K562 (cell line): Measurements from ENCODE around the gene CCL11. TPM values are rescaled to one million over a fixed set of nuclear protein-coding genes. Genes with fewer than 3 reads are reported as not detected.

Experiments used
- ATAC-seq: fragments of 200-7000 bp; cut with Tn5 transposase; 3 replicates; pipeline ENCODE4 v1.9.1; 2020; ENCODE audit warnings: moderate library complexity
- BruUV-seq: library from RNA; stranded (reverse); fragments of 400-500 nt; replicated peaks from 2 replicates; lab custom pipeline; 2021; lab: Mats Ljungman, UMichigan
- CTCF ChIA-PET: fragments of 300-600 bp; formaldehyde crosslinking; extraction: SDS; loops from one replicate; lab custom pipeline; 2021; ENCODE audit warnings: low intra/inter-chr PET ratio; lab: Yijun Ruan, JAX
- POLR2A ChIA-PET: fragments of 300-600, 350-650 bp; sonication (Branson Sonifier 250); formaldehyde crosslinking; extraction: SDS; loops from one replicate; lab custom pipeline; 2021; ENCODE audit warnings: antibody characterized with exemption, inconsistent platforms; lab: Yijun Ruan, JAX
- DNase-seq, 4 experiments: peaks; one replicate each; pipeline versions ENCODE4 v3.0.0 to v3.0.0-alpha.2; 2011 to 2018; ENCODE audit warnings: low spot score in 3 of 4, mixed read lengths in 3 of 4; ENCODE audit errors: extremely low read depth in 1 of 4
- FAIRE-seq: peaks from 2 replicates; lab custom pipeline; 2011; peaks lifted over from hg19 to GRCh38; lab: Jason Lieb, UNC
- H2AFZ ChIP-seq: 2 replicates; pipeline ENCODE4 v1.6.0; 2011; ENCODE audit warnings: low read depth, low read length, control low read depth, inconsistent platforms
- H3K27ac ChIP-seq: fragments of 200-600 bp; 3 replicates; pipeline ENCODE4 v1.8.0; 2011; ENCODE audit warnings: low read depth, mild to moderate bottlenecking, control low read depth, inconsistent platforms, low read length, moderate library complexity, mixed read lengths; ENCODE audit errors: extremely low read depth
- H3K27me3 ChIP-seq, 2 experiments: fragments of 300-600 bp in 1 of 2; 2 replicates in 1 of 2; 3 replicates in 1 of 2; pipeline versions ENCODE4 v1.6.0 to v1.8.0; 2011; ENCODE audit warnings: inconsistent platforms in 2 of 2, low read length in 2 of 2, mild to moderate bottlenecking in 1 of 2, mixed read lengths in 1 of 2, moderate library complexity in 1 of 2; ENCODE audit not compliant: control insufficient read depth in 2 of 2, insufficient read depth in 2 of 2
- H3K36me3 ChIP-seq: fragments of 300-600 bp; 3 replicates; pipeline ENCODE4 v1.8.0; 2011; ENCODE audit warnings: mild to moderate bottlenecking, low read length, inconsistent platforms; ENCODE audit not compliant: control insufficient read depth, insufficient read depth
- H3K4me1 ChIP-seq, 2 experiments: fragments of 200-600 bp in 1 of 2; replicated peaks in 1 of 2; 2 replicates in 1 of 2; 3 replicates in 1 of 2; pipeline versions ENCODE4 v1.5.1 to v1.8.0; 2011; ENCODE audit warnings: inconsistent platforms in 2 of 2, low read length in 2 of 2, mild to moderate bottlenecking in 1 of 2, mixed read lengths in 1 of 2, moderate library complexity in 1 of 2; ENCODE audit not compliant: control insufficient read depth in 2 of 2, insufficient read depth in 2 of 2
- H3K4me2 ChIP-seq: 2 replicates; pipeline ENCODE4 v1.6.1; 2011; ENCODE audit warnings: low read length, control low read depth, inconsistent platforms, mixed read lengths; ENCODE audit not compliant: insufficient read depth
- H3K4me3 ChIP-seq: fragments of 200-600 bp; sonication (generic), shearing (Covaris generic); 2 replicates; pipeline ENCODE4 v1.5.1; 2016; ENCODE audit warnings: control low read depth, inconsistent platforms
- H3K79me2 ChIP-seq: fragments of 200-600 bp; 3 replicates; pipeline ENCODE4 v1.8.0; 2011; ENCODE audit warnings: low read length, inconsistent platforms; ENCODE audit not compliant: control insufficient read depth, insufficient read depth
- H3K9ac ChIP-seq, 2 experiments: 2 replicates each; pipeline versions ENCODE4 v1.6.0 to v1.6.1; 2011; ENCODE audit warnings: low read depth in 2 of 2, low read length in 2 of 2, control low read depth in 1 of 2, inconsistent platforms in 1 of 2, mild to moderate bottlenecking in 1 of 2, mixed read lengths in 1 of 2; ENCODE audit not compliant: insufficient read depth in 1 of 2
- H3K9me1 ChIP-seq: one replicate; pipeline ENCODE4 v1.6.0; 2011; ENCODE audit warnings: inconsistent platforms, mild to moderate bottlenecking, low read length, moderate library complexity; ENCODE audit not compliant: control insufficient read depth, insufficient read depth
- H3K9me3 ChIP-seq: replicated peaks from 2 replicates; pipeline ENCODE4 v1.5.1; 2011; ENCODE audit warnings: low read depth, low read length, inconsistent platforms; ENCODE audit not compliant: control insufficient read depth, insufficient read depth
- H4K20me1 ChIP-seq: replicated peaks from 2 replicates; pipeline ENCODE4 v1.6.1; 2011; ENCODE audit warnings: low read length, inconsistent platforms, mixed read lengths; ENCODE audit not compliant: control insufficient read depth, insufficient read depth
- MYNN ChIP-seq, 2 experiments: sonication (generic); formaldehyde crosslinking in 1 of 2; IDR thresholded peaks; 2 replicates each; pipeline versions ENCODE4 v1.5.0 to v1.6.1; 2016 to 2020; ENCODE audit warnings: antibody characterized with exemption in 1 of 2, missing genetic modification reagents in 1 of 2
- SREBF2 ChIP-seq: sonication (generic); formaldehyde crosslinking; IDR thresholded peaks from 2 replicates; pipeline ENCODE4 v1.4.0; 2020; ENCODE audit warnings: mild to moderate bottlenecking, missing genetic modification reagents
- TARDBP ChIP-seq: fragments of 450-650 bp; IDR thresholded peaks from 2 replicates; pipeline ENCODE4 v1.6.1; 2016
- ZBTB33 ChIP-seq: sonication (generic); formaldehyde crosslinking; IDR thresholded peaks from 2 replicates; pipeline ENCODE4 v1.8.1; 2023; ENCODE audit warnings: mild to moderate bottlenecking, missing genetic modification reagents
- ZNF785 ChIP-seq: fragments of 250-450 bp; sonication (Bioruptor Pico); IDR thresholded peaks from 2 replicates; pipeline ENCODE4 v1.4.0; 2020; ENCODE audit warnings: mild to moderate bottlenecking
- ZZZ3 ChIP-seq: fragments of 450-650 bp; IDR thresholded peaks from 2 replicates; pipeline ENCODE4 v1.6.1; 2016; ENCODE audit warnings: antibody characterized with exemption, mild to moderate bottlenecking, moderate library complexity
- WGBS: fragments of 100-300 bp; shearing (Covaris generic); methylation state at CpG from one replicate; pipeline ENCODE4 v1.1.6; 2016; ENCODE audit warnings: low coverage, mixed read lengths; ENCODE audit not compliant: insufficient coverage; ENCODE audit errors: missing lambda C conversion rate; 5-methylcytosine and 5-hydroxymethylcytosine counted together
- in situ Hi-C: fragments of 300-500 bp; cut with MboI; formaldehyde crosslinking; loops from 4 replicates; pipeline ENCODE4 v1.15.0; 2018; ENCODE audit warnings: inconsistent platforms, mixed read lengths
- intact Hi-C: fragments of 100-400 bp; cut with micrococcal nuclease; formaldehyde crosslinking; loops from 2 replicates; pipeline ENCODE4 v1.14.2; 2022
- polyA plus RNA-seq, 8 experiments: library from polyadenylated mRNA; depleted of rRNA in 4 of 8; stranded (reverse) in 5 of 8; unstranded in 3 of 8; fragments of >200 nt; fragmentation: Nextera tagmentation in 2 of 8; fragmentation: Illumina TruSeq in 1 of 8; extraction: Ambion mirVana in 2 of 8; extraction: Trizol in 1 of 8; gene quantifications; 2 replicates each; pipeline versions ENCODE4 v1.2.1 to v1.2.3, GENCODE V29; 2011 to 2014; ENCODE audit warnings: inconsistent platforms in 1 of 8, missing spikeins in 1 of 8
- total RNA-seq, 7 experiments: library from RNA; depleted of rRNA in 6 of 7; stranded (reverse); fragments of >200 nt in 6 of 7; fragmentation: Illumina TruSeq in 2 of 7; extraction: Trizol in 2 of 7; gene quantifications; 2 replicates each; pipeline versions ENCODE4 v1.2.1 to v1.2.3, GENCODE V29; 2011 to 2021; ENCODE audit warnings: low replicate concordance in 1 of 7
- TF ChIP-seq, protein P1 (sequence below): sonication (generic); formaldehyde crosslinking; IDR thresholded peaks from 2 replicates; pipeline ENCODE4 v1.8.0; 2022; ENCODE audit warnings: mild to moderate bottlenecking, missing genetic modification reagents
- TF ChIP-seq, protein P2 (sequence below): fragments of 450-650 bp; IDR thresholded peaks from 2 replicates; pipeline ENCODE4 v1.6.1; 2016; ENCODE audit warnings: mild to moderate bottlenecking

Gene CCL11
- total and polyA plus RNA-seq, 9 of the 15 experiments (the other 6 are each of a cell fraction or from before 2014, with no cell fraction given): not detected

DNA sequence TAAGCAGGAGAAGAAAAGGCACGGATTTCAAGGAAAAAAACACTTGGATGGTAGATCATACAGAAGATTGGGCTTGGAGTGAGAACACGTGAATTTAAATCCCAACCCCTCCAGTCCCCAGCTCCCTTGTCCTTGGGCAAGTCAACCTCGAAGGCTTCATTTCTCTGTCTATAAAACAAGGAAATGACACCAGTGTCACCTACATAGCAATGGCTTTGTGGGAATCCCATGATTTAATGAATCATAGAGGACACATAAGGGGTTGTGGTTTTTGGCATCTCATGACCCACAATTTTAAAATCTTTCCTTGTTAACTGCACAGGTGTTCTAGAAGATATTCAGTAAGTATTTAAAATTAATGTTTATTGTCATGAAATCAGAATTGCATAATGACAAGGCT lies 38.7 kb upstream of the CCL11 start:
- WGBS: 0% methylated on average over 3 of the region's 3 CpGs
- Histone ChIP-seq H3K9ac (no peak overlapping the region), H3K27ac (no peak overlapping the region), H3K4me1 (peaks cover 2 to 6% of the 10 kb centered on the region in 2 experiments; a peak in 1 of 5 replicates), H3K27me3 (peaks cover 0 to 3% of the 10 kb centered on the region in 2 experiments; a peak in 3 of 5 replicates), H3K36me3 (no peaks in the 10 kb centered on the region), H3K4me3 (no peak overlapping the region), H4K20me1 (no peaks in the 10 kb centered on the region; the same call in 1 of the 2 replicates), H3K4me2 (no peak overlapping the region), H2AFZ (no peak overlapping the region), H3K9me3 (no peaks in the 10 kb centered on the region), H3K9me1 (no peaks in the 10 kb centered on the region), H3K79me2 (no peaks in the 10 kb centered on the region)
- TF ChIP-seq, protein P1, sequence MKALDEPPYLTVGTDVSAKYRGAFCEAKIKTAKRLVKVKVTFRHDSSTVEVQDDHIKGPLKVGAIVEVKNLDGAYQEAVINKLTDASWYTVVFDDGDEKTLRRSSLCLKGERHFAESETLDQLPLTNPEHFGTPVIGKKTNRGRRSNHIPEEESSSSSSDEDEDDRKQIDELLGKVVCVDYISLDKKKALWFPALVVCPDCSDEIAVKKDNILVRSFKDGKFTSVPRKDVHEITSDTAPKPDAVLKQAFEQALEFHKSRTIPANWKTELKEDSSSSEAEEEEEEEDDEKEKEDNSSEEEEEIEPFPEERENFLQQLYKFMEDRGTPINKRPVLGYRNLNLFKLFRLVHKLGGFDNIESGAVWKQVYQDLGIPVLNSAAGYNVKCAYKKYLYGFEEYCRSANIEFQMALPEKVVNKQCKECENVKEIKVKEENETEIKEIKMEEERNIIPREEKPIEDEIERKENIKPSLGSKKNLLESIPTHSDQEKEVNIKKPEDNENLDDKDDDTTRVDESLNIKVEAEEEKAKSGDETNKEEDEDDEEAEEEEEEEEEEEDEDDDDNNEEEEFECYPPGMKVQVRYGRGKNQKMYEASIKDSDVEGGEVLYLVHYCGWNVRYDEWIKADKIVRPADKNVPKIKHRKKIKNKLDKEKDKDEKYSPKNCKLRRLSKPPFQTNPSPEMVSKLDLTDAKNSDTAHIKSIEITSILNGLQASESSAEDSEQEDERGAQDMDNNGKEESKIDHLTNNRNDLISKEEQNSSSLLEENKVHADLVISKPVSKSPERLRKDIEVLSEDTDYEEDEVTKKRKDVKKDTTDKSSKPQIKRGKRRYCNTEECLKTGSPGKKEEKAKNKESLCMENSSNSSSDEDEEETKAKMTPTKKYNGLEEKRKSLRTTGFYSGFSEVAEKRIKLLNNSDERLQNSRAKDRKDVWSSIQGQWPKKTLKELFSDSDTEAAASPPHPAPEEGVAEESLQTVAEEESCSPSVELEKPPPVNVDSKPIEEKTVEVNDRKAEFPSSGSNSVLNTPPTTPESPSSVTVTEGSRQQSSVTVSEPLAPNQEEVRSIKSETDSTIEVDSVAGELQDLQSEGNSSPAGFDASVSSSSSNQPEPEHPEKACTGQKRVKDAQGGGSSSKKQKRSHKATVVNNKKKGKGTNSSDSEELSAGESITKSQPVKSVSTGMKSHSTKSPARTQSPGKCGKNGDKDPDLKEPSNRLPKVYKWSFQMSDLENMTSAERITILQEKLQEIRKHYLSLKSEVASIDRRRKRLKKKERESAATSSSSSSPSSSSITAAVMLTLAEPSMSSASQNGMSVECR: no peak
- TF ChIP-seq ZZZ3 (no peak), ZNF785 (CRISPR knock-in tag) (no peak), ZBTB33 (CRISPR knock-in tag) (no peak), MYNN (IDR thresholded peaks at IDR 0.05) (no peak), MYNN (CRISPR knock-in tag; IDR thresholded peaks at IDR 0.05) (no peak), SREBF2 (CRISPR knock-in tag) (no peak), TARDBP (no peak)
- TF ChIP-seq, protein P2, sequence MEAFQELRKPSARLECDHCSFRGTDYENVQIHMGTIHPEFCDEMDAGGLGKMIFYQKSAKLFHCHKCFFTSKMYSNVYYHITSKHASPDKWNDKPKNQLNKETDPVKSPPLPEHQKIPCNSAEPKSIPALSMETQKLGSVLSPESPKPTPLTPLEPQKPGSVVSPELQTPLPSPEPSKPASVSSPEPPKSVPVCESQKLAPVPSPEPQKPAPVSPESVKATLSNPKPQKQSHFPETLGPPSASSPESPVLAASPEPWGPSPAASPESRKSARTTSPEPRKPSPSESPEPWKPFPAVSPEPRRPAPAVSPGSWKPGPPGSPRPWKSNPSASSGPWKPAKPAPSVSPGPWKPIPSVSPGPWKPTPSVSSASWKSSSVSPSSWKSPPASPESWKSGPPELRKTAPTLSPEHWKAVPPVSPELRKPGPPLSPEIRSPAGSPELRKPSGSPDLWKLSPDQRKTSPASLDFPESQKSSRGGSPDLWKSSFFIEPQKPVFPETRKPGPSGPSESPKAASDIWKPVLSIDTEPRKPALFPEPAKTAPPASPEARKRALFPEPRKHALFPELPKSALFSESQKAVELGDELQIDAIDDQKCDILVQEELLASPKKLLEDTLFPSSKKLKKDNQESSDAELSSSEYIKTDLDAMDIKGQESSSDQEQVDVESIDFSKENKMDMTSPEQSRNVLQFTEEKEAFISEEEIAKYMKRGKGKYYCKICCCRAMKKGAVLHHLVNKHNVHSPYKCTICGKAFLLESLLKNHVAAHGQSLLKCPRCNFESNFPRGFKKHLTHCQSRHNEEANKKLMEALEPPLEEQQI: no peak
- CTCF ChIA-PET: no interaction called here
- no peak for DNase-seq
- intact Hi-C loops: no loop called here
- in situ Hi-C loops: no loop called here
- POLR2A ChIA-PET: interaction anchor here (0.6 kb wide), 1 partner anchor 535 kb away, joined by 3 read pairs; no protein-coding TSS in a partner anchor
- no peak for ATAC-seq
- BruUV-seq: no TSS peak
- FAIRE-seq: no peak
